ENCODE data around the gene WNK4.

Gene WNK4

GRCh38 chr17:42797067-42798007, 16.9 kb downstream of the WNK4 start:
- no peak for DNase-seq

DNA sequence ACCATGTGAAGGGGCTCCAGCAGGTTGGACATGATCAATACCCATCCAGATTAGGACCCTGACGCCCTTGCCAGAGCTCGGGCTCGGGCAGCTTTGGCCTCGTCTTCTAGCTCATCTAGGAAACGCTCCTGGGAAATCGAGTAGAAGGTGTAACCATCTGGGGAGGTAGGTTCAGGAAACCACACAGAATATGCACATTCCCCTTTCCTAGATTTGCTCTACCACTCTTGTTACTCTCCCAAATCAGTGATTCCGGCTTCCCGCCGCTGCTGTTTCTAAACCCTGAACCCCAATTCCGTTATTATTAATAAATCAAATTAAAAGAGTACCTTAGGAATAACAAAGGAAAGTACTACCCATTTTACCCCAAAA, 17.6 kb downstream of the WNK4 start:
- no peak for DNase-seq

- peak; percentile 67 to 83 for DNase-seq
These were observed 18.3 kb downstream of the WNK4 start, which contains the start of the genes CNTD1 and COA3 for GRCh38 chr17:42798383-42799380. CNTD1 (plus strand) TSS chr17:42798861; CDS start chr17:42799068, 207 bp downstream. COA3 (minus strand) TSS chr17:42798704; CDS start chr17:42798681, 23 bp downstream.

DNA sequence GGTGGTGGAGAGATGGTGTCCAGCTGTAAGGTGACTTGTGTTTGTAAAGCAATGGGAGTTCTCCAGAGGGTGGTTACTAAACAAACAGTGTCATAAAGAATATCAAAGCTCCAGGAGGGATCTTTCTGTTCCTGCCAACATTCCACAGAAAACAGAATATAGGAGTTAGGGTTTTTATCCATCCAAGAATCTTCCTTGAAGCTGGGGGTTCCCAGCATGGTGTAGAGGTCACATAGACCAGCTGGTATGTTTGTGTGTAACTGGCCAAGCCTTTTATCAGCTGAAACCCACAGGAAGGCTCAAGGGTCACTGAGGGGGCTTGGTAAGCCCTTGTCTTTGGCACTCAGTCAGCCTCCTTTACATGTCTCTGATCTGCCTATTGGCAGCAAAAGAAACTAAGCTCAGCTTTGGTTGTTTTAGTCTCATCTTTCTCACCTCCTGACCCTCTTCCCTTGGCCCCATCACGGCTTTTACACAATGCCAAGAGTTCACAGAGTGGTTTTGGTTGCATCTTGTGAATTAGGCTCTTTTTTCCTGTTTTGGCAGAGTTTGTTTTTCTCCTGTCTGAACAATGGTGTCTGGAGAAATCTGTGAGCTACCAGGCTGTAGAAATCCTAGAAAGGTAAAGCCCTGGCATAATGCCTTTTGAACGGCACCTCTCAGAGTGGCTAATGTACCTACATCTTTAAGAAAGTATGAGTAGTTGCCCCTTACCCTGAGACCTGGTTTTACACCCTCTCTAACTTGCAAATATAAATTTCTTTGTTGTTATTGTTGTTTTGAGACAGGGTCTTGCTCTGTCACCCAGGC, 22.9 kb downstream of the WNK4 start:
- DNase-seq = no peak

DNA sequence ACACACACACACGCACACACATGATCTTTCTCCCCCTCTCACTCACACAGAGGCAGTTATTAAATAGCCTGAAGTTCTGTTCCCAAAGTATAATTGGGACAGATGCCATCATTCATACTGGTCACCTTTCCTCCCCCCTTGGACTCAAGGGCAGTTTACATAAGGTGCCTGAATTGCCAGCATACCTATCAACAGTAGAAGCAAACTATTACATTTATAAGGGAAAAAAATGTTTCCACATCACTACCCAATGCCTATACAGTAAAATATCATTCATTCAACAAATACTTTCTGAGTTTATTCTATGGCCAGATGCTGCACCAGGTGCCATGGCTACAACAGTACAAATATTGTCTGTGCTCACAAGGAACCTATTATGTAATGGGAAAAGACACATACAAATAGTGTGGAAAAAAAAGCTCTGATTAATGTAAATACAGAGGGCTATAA, 24.5 kb downstream of the WNK4 start:
- DNase-seq = no peak

DNA sequence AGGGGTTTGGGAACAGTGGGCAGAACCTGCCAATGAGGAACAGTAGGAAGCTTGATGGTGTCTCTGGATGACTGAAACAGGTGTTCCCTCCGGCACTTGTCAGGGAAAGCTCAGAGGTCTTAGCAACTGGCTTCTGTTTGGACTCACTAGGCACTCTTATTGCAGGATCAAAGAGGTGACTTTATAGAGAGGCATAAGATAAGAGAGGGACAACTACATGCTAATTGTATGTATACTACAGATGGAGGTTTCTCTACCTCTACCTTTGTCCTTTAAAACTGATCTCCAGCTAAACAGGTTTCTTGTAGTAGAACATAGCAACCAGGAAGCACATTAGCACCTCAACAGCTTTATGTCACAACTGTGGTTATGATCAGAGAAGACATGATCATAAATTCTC, 25.8 kb downstream of the WNK4 start:
- no peak for DNase-seq

- peak in 1 of 2 donors; percentile 7 for DNase-seq
These were observed 28.8 kb downstream of the WNK4 start for GRCh38 chr17:42809250-42809649.

DNA sequence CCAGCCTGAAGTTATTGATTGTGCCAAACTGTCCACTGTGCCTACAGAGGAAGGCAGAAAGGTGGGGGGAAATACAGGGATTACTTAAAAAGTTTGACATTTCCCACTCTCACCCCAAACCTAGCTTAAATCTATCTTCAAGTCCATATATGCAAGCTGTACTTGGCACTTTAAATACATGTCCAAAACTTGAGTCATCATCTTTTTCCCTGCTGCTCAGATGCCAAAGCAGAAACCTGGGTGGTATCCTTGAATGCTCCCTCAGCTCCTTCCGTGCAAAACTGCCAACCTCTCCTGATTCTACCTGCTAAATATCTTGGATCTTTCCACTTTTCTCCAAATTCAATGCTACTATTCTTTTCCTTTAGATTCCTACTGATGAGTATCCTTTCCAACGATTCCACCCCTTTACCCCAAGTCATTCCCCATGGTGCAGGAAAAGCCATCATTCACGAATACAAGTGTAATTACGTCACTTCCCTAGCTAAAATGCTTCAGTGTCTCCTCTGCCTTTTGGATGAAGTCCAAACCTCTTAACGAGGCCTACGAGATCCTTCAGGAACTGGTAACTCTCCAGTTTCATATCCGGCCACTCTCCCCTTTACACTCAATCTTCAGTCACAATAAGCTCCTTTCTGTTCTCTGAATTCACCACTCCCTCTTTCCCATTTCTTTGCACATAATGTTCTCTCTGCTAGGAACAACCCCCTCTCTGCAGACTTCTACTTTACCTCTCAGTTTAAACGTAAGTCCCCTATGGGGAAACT, 34.4 kb downstream of the WNK4 start:
- no peak for DNase-seq

DNA sequence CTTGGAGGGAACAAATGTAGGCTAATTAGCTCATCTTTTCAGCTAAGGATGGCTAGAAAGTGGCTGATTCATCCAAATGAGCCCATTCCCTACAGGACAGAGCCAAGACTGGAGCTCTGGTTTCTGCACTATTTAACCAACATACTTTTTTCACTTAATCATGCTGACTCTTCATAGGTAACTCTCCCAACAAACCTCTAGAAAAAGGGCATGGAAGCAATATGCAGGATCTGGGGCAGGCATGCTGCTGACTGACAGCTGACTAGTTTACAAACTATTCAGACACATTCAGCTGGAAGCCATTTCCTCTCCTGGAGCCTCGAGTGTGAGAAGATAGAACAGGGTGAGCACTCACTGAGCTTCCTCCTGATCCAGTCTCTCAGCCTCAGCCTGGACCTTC, 37.5 kb downstream of the WNK4 start:
- no peak for DNase-seq

DNA sequence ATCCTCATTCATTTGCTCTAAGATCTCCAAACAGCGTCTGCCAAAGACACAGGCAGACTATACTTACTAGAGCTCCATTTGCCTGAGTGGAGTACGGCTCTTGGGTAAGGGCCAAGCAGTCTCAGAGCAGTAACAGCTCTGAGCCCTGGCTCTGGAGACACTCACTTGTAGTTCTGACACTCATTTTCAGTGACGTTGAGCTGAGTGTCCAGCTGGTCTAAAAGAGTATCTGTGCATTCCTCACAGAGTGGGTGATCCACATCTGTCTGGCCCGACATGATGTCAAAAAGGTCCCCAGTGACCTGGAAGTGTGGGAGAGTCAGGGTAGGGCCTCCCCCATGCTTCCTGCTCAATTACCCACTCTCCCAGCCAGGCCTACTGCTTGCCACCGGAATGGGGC, 38.0 kb downstream of the WNK4 start:
- no peak for DNase-seq

GRCh38 chr17:42819939-42820535, 39.6 kb downstream of the WNK4 start:
- DNase-seq = peak; percentile 50 to 80

DNA sequence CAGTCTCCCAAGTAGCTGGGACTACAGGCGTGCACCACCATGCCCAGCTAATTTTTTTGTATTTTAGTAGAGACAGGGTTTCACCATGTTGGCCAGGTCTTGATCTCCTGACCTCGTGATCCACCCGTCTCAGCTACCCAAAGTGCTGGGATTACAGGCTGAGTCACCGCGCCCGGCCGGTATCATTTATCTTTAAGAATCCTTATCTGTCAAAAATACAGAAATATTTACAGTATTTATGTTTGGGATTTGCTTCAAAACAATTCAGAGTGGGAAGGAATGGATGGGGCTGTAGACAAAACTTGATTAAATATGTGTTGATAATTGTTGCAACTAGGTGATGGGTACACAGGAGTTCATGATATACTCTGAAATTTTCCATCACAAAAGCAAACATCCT, 40.8 kb downstream of the WNK4 start:
- no peak for DNase-seq

GRCh38 chr17:42827472-42827871, 47.1 kb downstream of the WNK4 start:
- DNase-seq = no peak

DNA sequence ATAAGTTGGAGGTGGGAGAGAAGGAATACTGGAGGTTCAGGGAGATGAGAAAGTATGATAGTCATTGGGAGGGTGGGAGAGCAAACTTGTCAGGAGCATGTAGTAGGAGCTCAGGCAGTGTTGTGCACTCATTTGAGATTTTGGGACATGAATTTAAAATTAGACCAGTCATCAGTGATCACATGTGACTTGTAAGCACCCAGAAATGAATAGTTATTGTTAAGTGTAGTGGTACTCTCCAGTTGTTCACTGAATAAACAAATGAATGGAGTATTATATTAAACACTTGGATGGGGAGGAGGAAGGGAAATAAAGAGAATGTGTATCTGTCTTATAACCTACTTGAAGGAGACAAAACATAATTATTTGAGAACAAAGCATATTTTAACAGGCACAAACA, 50.6 kb downstream of the WNK4 start:
- DNase-seq = no peak

DNA sequence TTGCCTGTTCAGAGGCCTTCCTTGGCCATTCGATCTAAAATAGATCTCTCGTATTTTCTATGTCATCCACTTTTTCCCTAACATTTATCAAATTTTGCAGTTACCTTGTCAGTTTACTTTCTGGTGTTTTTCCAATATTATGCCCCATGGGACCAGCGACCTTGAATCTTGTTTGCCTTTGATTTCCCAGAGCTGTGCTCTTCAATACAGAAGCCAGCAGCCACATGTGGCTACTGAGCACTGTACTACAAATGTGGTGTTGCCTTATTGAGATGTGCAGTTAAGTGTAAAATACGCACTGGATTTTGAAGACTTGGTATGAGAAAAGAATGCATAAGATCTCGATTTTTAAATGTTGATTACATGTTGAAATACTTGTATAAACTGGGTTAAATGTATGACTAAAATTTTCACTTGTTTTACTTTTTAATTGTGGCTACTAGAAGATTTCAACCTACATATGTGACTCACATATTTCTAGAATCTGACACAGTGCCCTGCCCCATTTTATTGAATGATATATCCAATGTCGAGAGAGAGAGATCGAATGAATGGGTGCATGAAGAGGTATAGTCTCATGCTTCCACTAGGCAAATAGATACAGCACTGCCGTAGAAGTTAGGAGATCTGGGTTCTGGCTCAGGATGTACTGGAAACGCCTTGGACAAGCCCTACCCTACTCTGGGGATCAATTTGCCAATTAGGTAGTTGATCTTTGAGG, 52.0 kb downstream of the WNK4 start:
- DNase-seq = no peak

DNA sequence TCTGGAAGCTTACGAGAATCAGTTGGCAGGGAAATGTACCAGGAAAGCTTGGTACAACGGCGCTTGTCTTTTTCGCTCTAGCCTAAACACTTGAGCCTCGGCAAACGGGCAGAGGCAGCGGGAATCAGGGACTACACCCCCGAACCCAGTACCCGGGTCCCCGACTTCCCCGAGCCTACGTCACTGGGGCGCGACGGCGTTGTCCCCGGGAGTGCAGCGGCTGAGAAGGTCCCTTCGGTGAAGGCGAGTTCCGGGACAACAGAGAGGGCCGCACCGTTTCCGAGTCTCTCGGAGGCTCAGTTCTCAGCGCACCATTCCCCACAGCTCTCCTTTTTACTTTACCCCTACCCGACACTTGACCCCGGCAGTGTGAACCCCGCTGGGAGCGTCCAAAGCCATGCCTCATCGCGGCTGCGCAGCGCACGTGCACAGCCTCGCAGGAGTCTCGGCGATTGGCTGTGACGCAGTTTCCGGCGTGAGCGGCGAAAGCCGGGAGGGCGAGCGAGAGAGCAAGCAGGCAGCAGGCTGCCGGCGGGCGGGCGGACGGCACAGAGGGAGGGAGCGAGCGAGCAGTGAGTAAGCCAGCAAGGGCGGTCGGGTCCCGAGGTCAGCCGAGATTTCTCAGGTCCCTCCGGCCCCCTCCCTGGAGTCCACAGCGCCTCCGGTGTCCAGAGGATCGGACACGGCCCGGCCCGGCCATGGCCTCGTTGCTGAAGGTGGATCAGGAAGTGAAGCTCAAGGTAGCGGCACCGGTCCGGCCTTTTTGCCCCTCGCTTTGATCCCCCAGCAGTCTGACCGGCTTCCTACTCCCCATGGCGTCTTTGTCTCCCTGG, 52.7 kb downstream of the WNK4 start, which contains the start of gene PSME3:
TSS of gene PSME3 (plus strand) at position 464 of the 833 bp plus-strand sequence. CDS start at position 699, 235 bp downstream.
- peak; percentile 82 to 93 for DNase-seq

DNA sequence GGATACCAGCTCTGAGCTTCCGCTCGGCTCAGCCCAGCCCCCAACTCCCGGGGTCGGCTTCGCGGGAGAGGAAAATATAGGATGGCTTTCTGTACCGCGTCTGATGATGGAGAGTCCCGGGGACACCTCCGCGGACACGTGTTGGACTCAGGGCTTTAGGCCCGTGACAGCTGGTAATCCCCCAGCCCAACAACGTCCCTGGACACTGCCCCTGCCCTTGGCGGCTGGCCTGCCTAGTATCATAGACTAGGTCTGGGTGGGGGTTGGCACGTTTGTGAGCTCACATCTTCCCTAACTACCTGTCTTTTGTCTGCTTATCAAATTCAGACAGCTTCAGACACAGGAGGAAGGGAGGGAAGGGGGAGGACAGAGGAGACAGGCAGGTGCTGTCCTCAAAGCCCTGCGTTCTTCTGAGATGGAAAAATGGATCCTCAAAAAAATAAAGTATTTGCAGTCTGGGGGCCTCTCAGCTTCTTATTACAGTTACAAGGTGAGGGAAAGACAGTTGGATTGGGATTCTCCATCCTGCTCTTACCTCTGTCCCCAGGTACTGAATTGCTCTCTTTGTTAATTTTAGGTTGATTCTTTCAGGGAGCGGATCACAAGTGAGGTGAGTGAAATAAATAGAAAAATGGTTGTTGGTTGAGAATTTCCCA, 53.5 kb downstream of the WNK4 start:
- no peak for DNase-seq

DNA sequence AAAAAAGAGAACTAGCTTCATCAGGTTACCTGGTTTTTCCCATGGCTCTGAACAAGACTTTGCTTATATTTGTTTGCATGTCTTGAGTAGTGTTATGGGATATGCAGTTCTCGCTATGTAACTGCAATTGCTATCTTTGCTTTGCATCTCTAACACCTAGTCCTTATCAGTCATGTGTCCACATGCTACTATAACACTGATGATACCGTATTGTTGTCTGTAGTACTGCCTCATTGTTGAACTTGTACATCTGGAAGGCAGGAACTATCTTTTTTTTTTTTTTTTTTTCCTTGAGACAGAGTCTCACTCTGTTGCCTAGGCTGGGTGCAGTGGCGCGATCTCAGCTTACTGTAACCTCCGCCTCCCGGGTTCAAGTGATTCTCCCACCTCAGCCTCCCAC, 55.3 kb downstream of the WNK4 start:
- peak in 1 of 2 donors; percentile 7 for DNase-seq
